Measurements from ENCODE around the gene UNC93B1. TPM values are rescaled to one million over a fixed set of nuclear protein-coding genes. Genes with fewer than 3 reads are reported as not detected.
"Not testable (repeated sequence)": the region's sequence is repeated elsewhere in the genome, so short reads cannot be mapped to it uniquely, and the experiment has no call there.

The UNC93B1 gene
- total and polyA plus RNA-seq, 4 experiments from 2014 or later, result 22.4 to 27.1 (median 25.9) TPM

DNA sequence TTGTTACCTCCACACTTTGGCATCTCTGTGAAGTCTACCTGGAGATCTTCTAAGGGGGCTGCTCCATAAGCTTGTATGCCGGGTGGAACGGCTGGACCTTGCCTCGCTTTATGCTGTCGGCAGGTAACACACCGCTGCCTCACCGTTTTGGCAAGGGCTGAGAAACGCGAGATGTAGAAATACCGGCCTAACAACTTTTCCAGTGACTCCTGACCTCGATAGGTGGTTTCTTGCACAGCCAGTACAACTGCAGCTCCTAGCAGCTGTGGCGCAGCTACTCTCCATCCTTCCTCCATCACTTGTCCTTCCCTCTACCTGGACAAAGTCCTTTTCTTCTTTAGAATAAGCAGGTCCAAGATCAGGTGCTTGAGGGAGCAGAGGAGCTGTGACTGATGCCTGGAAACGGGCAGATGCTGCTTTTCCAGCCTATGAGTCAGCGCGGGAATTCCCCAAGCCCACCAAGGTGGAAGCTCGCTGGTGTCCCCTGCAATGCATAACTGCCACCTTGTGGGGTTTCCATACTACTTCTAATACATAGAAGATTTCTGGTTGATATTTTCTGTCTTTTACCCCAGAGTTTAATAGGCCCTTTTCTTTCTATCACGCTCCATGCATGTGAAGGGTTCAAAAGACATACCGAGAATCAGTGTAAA is 25.0 kb downstream of the UNC93B1 start:
- H3K4me1 Mint-ChIP-seq; CTCF ChIA-PET (ENCODE audit: partially characterized antibody); H3K9me3 ChIP-seq (ENCODE audit: control insufficient read depth in 1 of 2, low read length in 2 of 2); H3K36me3 ChIP-seq (ENCODE audit: insufficient read depth, low read length); H3K9me3 Mint-ChIP-seq; H3K27ac ChIP-seq (ENCODE audit: low read depth, low read length); POLR2A ChIA-PET (ENCODE audit: partially characterized antibody); H3K27me3 ChIP-seq (ENCODE audit: insufficient read depth, low read length); H3K27ac Mint-ChIP-seq; H3K4me3 Mint-ChIP-seq; H3K36me3 Mint-ChIP-seq; H3K4me1 ChIP-seq (ENCODE audit: insufficient read depth, low read length); intact Hi-C loops (cut with micrococcal nuclease); DNase-seq; H3K4me3 ChIP-seq (ENCODE audit: low read length in 2 of 2): not testable (repeated sequence)
- H3K27me3 Mint-ChIP-seq, result peaks cover 0 to 11% of the 10 kb centered on the region in 2 donors

DNA sequence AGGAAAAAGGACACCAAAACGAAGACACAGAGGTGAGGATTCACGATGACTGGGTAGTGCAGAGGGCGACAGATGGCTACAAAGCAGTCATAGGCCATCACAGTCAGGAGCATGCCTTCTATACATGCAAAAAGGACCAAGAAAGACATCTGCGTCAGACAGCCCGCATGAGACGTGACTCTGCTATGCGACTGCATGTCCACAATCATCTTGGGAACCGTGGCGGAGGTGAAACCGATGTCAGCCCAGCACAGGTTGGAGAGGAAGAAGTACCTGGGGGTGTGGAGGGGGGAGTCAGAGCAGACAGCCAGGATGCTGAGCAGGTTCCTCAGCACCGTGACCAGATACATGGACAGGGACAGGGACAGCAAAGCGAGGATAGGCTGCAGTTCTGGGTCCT is 29.2 kb downstream of the UNC93B1 start:
- intact Hi-C loops (cut with micrococcal nuclease); POLR2A ChIA-PET (ENCODE audit: partially characterized antibody); DNase-seq; H3K27ac Mint-ChIP-seq; H3K36me3 ChIP-seq (ENCODE audit: insufficient read depth, low read length); H3K4me1 ChIP-seq (ENCODE audit: insufficient read depth, low read length); H3K9me3 ChIP-seq (ENCODE audit: control insufficient read depth in 1 of 2, low read length in 2 of 2); H3K9me3 Mint-ChIP-seq; H3K27ac ChIP-seq (ENCODE audit: low read depth, low read length); H3K4me3 ChIP-seq (ENCODE audit: low read length in 2 of 2); H3K27me3 ChIP-seq (ENCODE audit: insufficient read depth, low read length); CTCF ChIA-PET (ENCODE audit: partially characterized antibody); H3K4me3 Mint-ChIP-seq; H3K36me3 Mint-ChIP-seq; H3K4me1 Mint-ChIP-seq: not testable (repeated sequence)
- H3K27me3 Mint-ChIP-seq, result peaks cover 0 to 10% of the 10 kb centered on the region in 2 donors

GRCh38 chr11:67965830-67966348 is 38.0 kb downstream of the UNC93B1 start:
- POLR2A ChIA-PET (ENCODE audit: partially characterized antibody), result not testable (repeated sequence)

GRCh38 chr11:67964746-67965145 is 39.2 kb downstream of the UNC93B1 start:
- H3K9me3 ChIP-seq (ENCODE audit: control insufficient read depth in 1 of 2, low read length in 2 of 2); H3K36me3 Mint-ChIP-seq; H3K4me1 Mint-ChIP-seq; H3K27me3 ChIP-seq (ENCODE audit: insufficient read depth, low read length); POLR2A ChIA-PET (ENCODE audit: partially characterized antibody); CTCF ChIA-PET (ENCODE audit: partially characterized antibody); H3K27ac ChIP-seq (ENCODE audit: low read depth, low read length); H3K27me3 Mint-ChIP-seq; intact Hi-C loops (cut with micrococcal nuclease); H3K4me3 ChIP-seq (ENCODE audit: low read length in 2 of 2); H3K4me3 Mint-ChIP-seq; DNase-seq; H3K9me3 Mint-ChIP-seq; H3K27ac Mint-ChIP-seq; H3K36me3 ChIP-seq (ENCODE audit: insufficient read depth, low read length); H3K4me1 ChIP-seq (ENCODE audit: insufficient read depth, low read length): not testable (repeated sequence)

More at GRCh38 chr11:67965830-67966348, 38.0 kb downstream of the UNC93B1 start:
- intact Hi-C loops (cut with micrococcal nuclease); H3K36me3 ChIP-seq (ENCODE audit: insufficient read depth, low read length); H3K27me3 ChIP-seq (ENCODE audit: insufficient read depth, low read length); H3K4me3 ChIP-seq (ENCODE audit: low read length in 2 of 2); DNase-seq; H3K4me1 ChIP-seq (ENCODE audit: insufficient read depth, low read length); H3K27ac ChIP-seq (ENCODE audit: low read depth, low read length); CTCF ChIA-PET (ENCODE audit: partially characterized antibody); H3K4me1 Mint-ChIP-seq; H3K27ac Mint-ChIP-seq; H3K9me3 ChIP-seq (ENCODE audit: control insufficient read depth in 1 of 2, low read length in 2 of 2); H3K4me3 Mint-ChIP-seq; H3K27me3 Mint-ChIP-seq; H3K9me3 Mint-ChIP-seq; H3K36me3 Mint-ChIP-seq: not testable (repeated sequence)

DNA sequence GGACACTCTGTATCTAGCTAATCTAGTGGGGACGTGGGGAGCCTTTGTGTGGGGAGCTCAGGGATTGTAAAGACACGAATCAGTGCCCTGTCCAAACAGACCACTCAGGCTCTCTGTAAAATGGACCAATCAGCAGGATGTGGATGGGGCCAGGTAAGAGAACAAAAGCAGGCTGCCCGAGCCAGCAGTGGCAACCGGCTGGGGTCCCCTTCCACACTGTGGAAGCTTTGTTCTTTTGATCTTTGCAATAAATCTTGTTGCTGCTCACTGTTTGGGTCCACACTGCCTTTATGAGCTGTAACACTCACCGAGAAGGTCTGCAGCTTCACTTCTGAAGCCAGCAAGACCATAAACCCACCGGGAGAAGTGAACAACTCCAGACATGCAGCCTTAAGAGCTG is 40.0 kb downstream of the UNC93B1 start:
- H3K36me3 ChIP-seq (ENCODE audit: insufficient read depth, low read length); H3K4me1 Mint-ChIP-seq; H3K27ac Mint-ChIP-seq; H3K27me3 Mint-ChIP-seq; H3K4me3 Mint-ChIP-seq; H3K4me3 ChIP-seq (ENCODE audit: low read length in 2 of 2); POLR2A ChIA-PET (ENCODE audit: partially characterized antibody); H3K27me3 ChIP-seq (ENCODE audit: insufficient read depth, low read length); CTCF ChIA-PET (ENCODE audit: partially characterized antibody); H3K9me3 ChIP-seq (ENCODE audit: control insufficient read depth in 1 of 2, low read length in 2 of 2); H3K9me3 Mint-ChIP-seq; intact Hi-C loops (cut with micrococcal nuclease); H3K27ac ChIP-seq (ENCODE audit: low read depth, low read length); H3K36me3 Mint-ChIP-seq; H3K4me1 ChIP-seq (ENCODE audit: insufficient read depth, low read length); DNase-seq: not testable (repeated sequence)

DNA sequence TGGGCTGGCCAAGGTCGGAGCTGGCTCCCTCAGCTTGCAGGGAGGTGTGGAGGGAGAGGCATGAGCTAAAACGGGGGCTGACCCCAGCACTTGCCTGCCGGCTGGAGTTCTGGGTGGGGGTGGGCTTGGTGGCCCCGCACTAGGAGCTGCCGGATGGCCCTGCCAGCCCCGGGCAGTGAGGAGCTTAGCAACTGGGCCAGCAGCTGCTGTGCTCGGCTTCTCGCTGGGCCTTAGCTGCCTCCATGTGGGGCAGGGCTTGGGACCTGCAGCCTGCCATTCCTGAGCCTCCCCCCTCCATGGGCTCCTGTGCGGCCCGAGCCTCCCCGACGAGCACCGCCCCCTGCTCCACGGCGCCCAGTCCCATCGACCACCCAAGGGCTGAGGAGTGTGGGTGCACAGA is 40.7 kb downstream of the UNC93B1 start:
- H3K4me3 ChIP-seq (ENCODE audit: low read length in 2 of 2); H3K27me3 ChIP-seq (ENCODE audit: insufficient read depth, low read length); H3K36me3 ChIP-seq (ENCODE audit: insufficient read depth, low read length); intact Hi-C loops (cut with micrococcal nuclease); H3K4me1 ChIP-seq (ENCODE audit: insufficient read depth, low read length); POLR2A ChIA-PET (ENCODE audit: partially characterized antibody); H3K4me1 Mint-ChIP-seq; H3K27me3 Mint-ChIP-seq; H3K36me3 Mint-ChIP-seq; H3K9me3 Mint-ChIP-seq; H3K9me3 ChIP-seq (ENCODE audit: control insufficient read depth in 1 of 2, low read length in 2 of 2); H3K27ac ChIP-seq (ENCODE audit: low read depth, low read length); H3K4me3 Mint-ChIP-seq; H3K27ac Mint-ChIP-seq; CTCF ChIA-PET (ENCODE audit: partially characterized antibody); DNase-seq: not testable (repeated sequence)

- H3K27me3 ChIP-seq (ENCODE audit: insufficient read depth, low read length); H3K9me3 Mint-ChIP-seq; H3K4me3 ChIP-seq (ENCODE audit: low read length in 2 of 2); H3K36me3 ChIP-seq (ENCODE audit: insufficient read depth, low read length); H3K27ac ChIP-seq (ENCODE audit: low read depth, low read length); H3K36me3 Mint-ChIP-seq; intact Hi-C loops (cut with micrococcal nuclease); DNase-seq; H3K4me1 ChIP-seq (ENCODE audit: insufficient read depth, low read length); H3K9me3 ChIP-seq (ENCODE audit: control insufficient read depth in 1 of 2, low read length in 2 of 2): not testable (repeated sequence)
- ChIA-PET CTCF (ENCODE audit: partially characterized antibody) (interaction anchor here (1.1 to 1.5 kb wide), 6 partner anchors 10 to 107 kb away, joined by 3 to 20 read pairs (median 4); no protein-coding TSS in a partner anchor), POLR2A (ENCODE audit: partially characterized antibody) (interaction anchor here (1.7 kb wide), 1 partner anchor 71 kb away, joined by 7 read pairs; no protein-coding TSS in a partner anchor)
- H3K4me3 Mint-ChIP-seq, result peak overlapping the region in 6 of 8 donors; percentile 41 to 81 (median 72)
- H3K4me1 Mint-ChIP-seq, result peaks cover 3 to 11% (median 7%) of the 10 kb centered on the region in 4 donors
- peaks cover 3 to 12% of the 10 kb centered on the region in 2 donors for H3K27me3 Mint-ChIP-seq
- H3K27ac Mint-ChIP-seq, result peak overlapping the region in 4 of 7 donors; percentile 24 to 59 (median 54)
These were observed 47.7 kb downstream of the UNC93B1 start for GRCh38 chr11:67956236-67956635.
